Upper lobe of left lung (tissue), 6 donors: Measurements from ENCODE around the gene P2RX3. TPM values are rescaled to one million over a fixed set of nuclear protein-coding genes. Genes with fewer than 3 reads are reported as not detected.
A peak's percentile ranks its signal among the peaks of the same experiment; 100 is the strongest.

Source experiments
- ATAC-seq, 2 donors: fragments of 200-7000 bp; cut with Tn5 transposase; one replicate each; pipeline ENCODE4 v1.9.1; 2022; ENCODE audit warnings: mild to moderate bottlenecking in 2 of 2, moderate library complexity in 2 of 2; ENCODE audit not compliant: low FRiP score in 2 of 2
- DNase-seq, 2 donors: peaks; one replicate each; pipeline ENCODE4 v3.0.0-alpha.2; 2019 to 2020
- H3K27ac ChIP-seq, 4 donors: fragments of 200-600 bp; sonication (generic); one replicate each; pipeline ENCODE4 v1.5.1; 2016 to 2019
- H3K27me3 ChIP-seq, 4 donors: fragments of 200-600 bp; sonication (generic); one replicate each; pipeline ENCODE4 v1.5.1; 2017 to 2019
- H3K36me3 ChIP-seq, 4 donors: fragments of 200-600 bp; sonication (generic); one replicate each; pipeline ENCODE4 v1.5.1; 2016 to 2019
- H3K4me1 ChIP-seq, 4 donors: fragments of 200-600 bp; sonication (generic); one replicate each; pipeline ENCODE4 v1.5.1; 2018 to 2019
- H3K4me3 ChIP-seq, 4 donors: fragments of 200-600 bp; sonication (generic); one replicate each; pipeline ENCODE4 v1.5.1; 2017 to 2019; ENCODE audit warnings: mild to moderate bottlenecking in 2 of 4, moderate library complexity in 1 of 4
- H3K9me3 ChIP-seq, 4 donors: fragments of 200-600 bp; sonication (generic); one replicate each; pipeline ENCODE4 v1.5.1; 2018 to 2019
- CTCF ChIP-seq, 6 experiments: fragments of 450-650 bp in 4 of 6; fragments of 200-600 bp in 2 of 6; sonication (generic) in 2 of 6; IDR thresholded peaks; one replicate each; pipeline ENCODE4 v1.5.1; 2016 to 2019; ENCODE audit warnings: antibody characterized with exemption in 6 of 6
- EP300 ChIP-seq, 4 donors: sonication (generic); formaldehyde crosslinking; IDR thresholded peaks; one replicate each; pipeline ENCODE4 v1.5.1; 2017; ENCODE audit warnings: antibody characterized with exemption in 4 of 4, control low read depth in 2 of 4
- POLR2A ChIP-seq, 4 donors: fragments of 450-650 bp; IDR thresholded peaks; one replicate each; pipeline ENCODE4 v1.5.1; 2016 to 2017; ENCODE audit warnings: antibody characterized with exemption in 4 of 4, mild to moderate bottlenecking in 2 of 4
- POLR2AphosphoS5 ChIP-seq, 2 donors: sonication (generic); formaldehyde crosslinking; IDR thresholded peaks; one replicate each; pipeline ENCODE4 v1.5.1; 2017; ENCODE audit warnings: antibody characterized with exemption in 2 of 2
- WGBS, 2 donors: methylation state at CpG; one replicate each; pipeline ENCODE4 v1.1.5; 2017 to 2018; 5-methylcytosine and 5-hydroxymethylcytosine counted together
- total RNA-seq, 6 donors: library from RNA; depleted of rRNA in 4 of 6; stranded (reverse); fragments of >200 nt in 4 of 6; gene quantifications; one replicate each; pipeline versions ENCODE4 v1.1.0 to v1.2.1, GENCODE V29; 2016 to 2021
- donor health status: DM: no; HTN: no; CAD: no; lungs with moderate emphysema.
- donor health status: DM: no; HTN: yes; CAD: no; lungs with severe emphysema.

Gene P2RX3
- total RNA-seq, 6 donors from 2014 or later = not detected

- Histone ChIP-seq H3K4me1 (peaks cover 2 to 30% (median 13%) of the 10 kb centered on the region in 4 donors), H3K4me3 (no peak overlapping the region), H3K27me3 (no peaks in the 10 kb centered on the region), H3K27ac (no peak overlapping the region), H3K36me3 (peaks cover 28 to 57% (median 42%) of the 10 kb centered on the region in 4 donors), H3K9me3 (peaks cover 0 to 15% (median 8%) of the 10 kb centered on the region in 4 donors)
- TF ChIP-seq POLR2A (IDR thresholded peaks at IDR 0.05) (no peak), EP300 (IDR thresholded peaks at IDR 0.05) (no peak), POLR2AphosphoS5 (IDR thresholded peaks at IDR 0.05) (no peak), CTCF (IDR thresholded peaks at IDR 0.05) (no peak)
- ATAC-seq (no peak), DNase-seq (no peak)
- WGBS, 2 donors = 86 to 95% methylated on average over 2 of the region's 2 CpGs
These were observed 40.9 kb upstream of the P2RX3 start for GRCh38 chr11:57297221-57297620.

GRCh38 chr11:57299150-57299737 is 38.9 kb upstream of the P2RX3 start:
- Histone ChIP-seq H3K27ac (no peak overlapping the region), H3K9me3 (peaks cover 0 to 15% (median 8%) of the 10 kb centered on the region in 4 donors), H3K4me3 (no peak overlapping the region), H3K27me3 (no peaks in the 10 kb centered on the region), H3K36me3 (peaks cover 29 to 76% (median 52%) of the 10 kb centered on the region in 4 donors), H3K4me1 (peaks cover 8 to 28% (median 19%) of the 10 kb centered on the region in 4 donors)
- TF ChIP-seq EP300 (IDR thresholded peaks at IDR 0.05) (no peak), CTCF (IDR thresholded peaks at IDR 0.05) (no peak), POLR2AphosphoS5 (IDR thresholded peaks at IDR 0.05) (no peak), POLR2A (IDR thresholded peaks at IDR 0.05) (no peak)
- WGBS, 2 donors = 92 to 97% methylated on average over 5 of the region's 5 CpGs
- DNase-seq (no peak), ATAC-seq (no peak)

- no peak for DNase-seq
- Histone ChIP-seq H3K27ac (no peak overlapping the region), H3K4me3 (no peak overlapping the region), H3K36me3 (peaks cover 29 to 87% (median 52%) of the 10 kb centered on the region in 4 donors), H3K4me1 (peaks cover 18 to 28% (median 24%) of the 10 kb centered on the region in 4 donors), H3K27me3 (no peaks in the 10 kb centered on the region), H3K9me3 (peaks cover 0 to 15% (median 8%) of the 10 kb centered on the region in 4 donors)
- no peak for ATAC-seq
- TF ChIP-seq POLR2AphosphoS5 (IDR thresholded peaks at IDR 0.05) = no peak
- WGBS, 2 donors = 97 to 100% methylated on average over 10 of the region's 10 CpGs
These were observed 37.4 kb upstream of the P2RX3 start for GRCh38 chr11:57300785-57301184.

GRCh38 chr11:57301711-57302423 is 36.3 kb upstream of the P2RX3 start:
- Histone ChIP-seq H3K27me3 (no peaks in the 10 kb centered on the region), H3K36me3 (peaks cover 29 to 86% (median 52%) of the 10 kb centered on the region in 4 donors), H3K4me3 (no peak overlapping the region), H3K27ac (peak overlapping the region in 2 of 4 donors; percentile 10 to 21), H3K9me3 (peaks cover 0 to 15% (median 8%) of the 10 kb centered on the region in 4 donors), H3K4me1 (peaks cover 29 to 38% (median 33%) of the 10 kb centered on the region in 4 donors)
- WGBS, 2 donors = 93 to 96% methylated on average over 17 to 27 of the region's 27 CpGs
- no peak for DNase-seq
- TF ChIP-seq POLR2A (IDR thresholded peaks at IDR 0.05) = no peak
- TF ChIP-seq EP300 (IDR thresholded peaks at IDR 0.05) = no peak
- TF ChIP-seq CTCF (IDR thresholded peaks at IDR 0.05) = no peak
- no peak for TF ChIP-seq POLR2AphosphoS5 (IDR thresholded peaks at IDR 0.05)
- no peak for ATAC-seq

GRCh38 chr11:57302489-57302888 is 35.7 kb upstream of the P2RX3 start:
- Histone ChIP-seq H3K4me1 (peaks cover 35 to 44% (median 39%) of the 10 kb centered on the region in 4 donors), H3K27ac (peak overlapping the region in 2 of 4 donors; percentile 10 to 21), H3K4me3 (no peak overlapping the region), H3K36me3 (peaks cover 29 to 83% (median 52%) of the 10 kb centered on the region in 4 donors), H3K27me3 (no peaks in the 10 kb centered on the region), H3K9me3 (peaks cover 0 to 15% (median 8%) of the 10 kb centered on the region in 4 donors)
- no peak for ATAC-seq
- 94 to 95% methylated on average over 9 to 15 of the region's 15 CpGs for WGBS, 2 donors
- DNase-seq = no peak
- no peak for TF ChIP-seq POLR2AphosphoS5 (IDR thresholded peaks at IDR 0.05)
- TF ChIP-seq POLR2A (IDR thresholded peaks at IDR 0.05) = no peak
- TF ChIP-seq EP300 (IDR thresholded peaks at IDR 0.05) = no peak
- no peak for TF ChIP-seq CTCF (IDR thresholded peaks at IDR 0.05)
